Inflammatory macrophage treated with lipopolysaccharide for 1 hour (primary cell): ENCODE measurements around the gene HAX1.
A peak's percentile ranks its signal among the peaks of the same experiment; 100 is the strongest.
"Not testable (repeated sequence)": the region's sequence is repeated elsewhere in the genome, so short reads cannot be mapped to it uniquely, and the experiment has no call there.

Experiments
- DNase-seq, 2 donors: peaks; one replicate each; pipeline ENCODE4 v3.0.0-alpha.2; 2020 to 2022

Gene HAX1

GRCh38 chr1:154287591-154287990 lies 15.2 kb downstream of the HAX1 start:
- DNase-seq: not testable (repeated sequence)

GRCh38 chr1:154288661-154289060 lies 16.2 kb downstream of the HAX1 start:
- no peak for DNase-seq

- DNase-seq: no peak
Measured at GRCh38 chr1:154290921-154291320, 18.5 kb downstream of the HAX1 start.

- DNase-seq: no peak
Measured at GRCh38 chr1:154295408-154296235, 23.2 kb downstream of the HAX1 start.

GRCh38 chr1:154301582-154301981 lies 29.2 kb downstream of the HAX1 start:
- DNase-seq: no peak

GRCh38 chr1:154304664-154305337 lies 32.4 kb downstream of the HAX1 start:
- no peak for DNase-seq

GRCh38 chr1:154306151-154306550 lies 33.7 kb downstream of the HAX1 start:
- no peak for DNase-seq

GRCh38 chr1:154307670-154308270 lies 35.3 kb downstream of the HAX1 start:
- DNase-seq: not testable (repeated sequence)

GRCh38 chr1:154309136-154309535 lies 36.7 kb downstream of the HAX1 start:
- DNase-seq: not testable (repeated sequence)

GRCh38 chr1:154312229-154313065 lies 40.0 kb downstream of the HAX1 start:
- not testable (repeated sequence) for DNase-seq

GRCh38 chr1:154313066-154313356 lies 40.6 kb downstream of the HAX1 start:
- DNase-seq: no peak

- DNase-seq: not testable (repeated sequence)
Measured at GRCh38 chr1:154314226-154314625, 41.8 kb downstream of the HAX1 start.

- no peak for DNase-seq
Measured at GRCh38 chr1:154316704-154317103, 44.3 kb downstream of the HAX1 start.

- no peak for DNase-seq
Measured at GRCh38 chr1:154318386-154318785, 46.0 kb downstream of the HAX1 start.

GRCh38 chr1:154320882-154321608 lies 48.6 kb downstream of the HAX1 start, which contains the start of gene AQP10:
TSS of gene AQP10 (plus strand) at chr1:154321093. CDS start at chr1:154321156, 63 bp downstream.
- DNase-seq: peak in 1 of 2 donors; percentile 14

- DNase-seq: not testable (repeated sequence)
Measured at GRCh38 chr1:154321609-154321934, 49.1 kb downstream of the HAX1 start.

- no peak for DNase-seq
Measured at GRCh38 chr1:154323493-154323892, 51.1 kb downstream of the HAX1 start.

GRCh38 chr1:154324241-154324640 lies 51.8 kb downstream of the HAX1 start:
- DNase-seq: no peak

- peak in 1 of 2 donors; percentile 58 for DNase-seq
Measured at GRCh38 chr1:154324669-154325582, 52.5 kb downstream of the HAX1 start, which contains the start of gene ATP8B2. TSS of gene ATP8B2 (plus strand) at chr1:154325525. CDS start at chr1:154328142, 2,617 bp downstream.
